GM18868 (cell line): ENCODE data around the gene RAD18.
A peak's percentile ranks its signal among the peaks of the same experiment; 100 is the strongest.

ENCODE experiments used
- ATAC-seq: cut with Tn5 transposase; IDR thresholded peaks from one replicate; pipeline ENCODE4 v1.9.1; 2021; ENCODE audit warnings: mild to moderate bottlenecking, moderate library complexity; ENCODE audit not compliant: unreplicated experiment

Gene RAD18

GRCh38 chr3:8986741-8987140, 23.5 kb upstream of the RAD18 start:
- ATAC-seq = no peak

GRCh38 chr3:8985876-8986275, 22.6 kb upstream of the RAD18 start:
- ATAC-seq = no peak

GRCh38 chr3:8985411-8985831, 22.1 kb upstream of the RAD18 start:
- ATAC-seq = no peak

- no peak for ATAC-seq
Observed at GRCh38 chr3:8984526-8984925, 21.3 kb upstream of the RAD18 start.

- no peak for ATAC-seq
Observed at GRCh38 chr3:8984081-8984480, 20.8 kb upstream of the RAD18 start.

- no peak for ATAC-seq
Observed at GRCh38 chr3:8983591-8983990, 20.3 kb upstream of the RAD18 start.

GRCh38 chr3:8983026-8983425, 19.8 kb upstream of the RAD18 start:
- ATAC-seq = no peak

GRCh38 chr3:8982509-8982908, 19.2 kb upstream of the RAD18 start:
- peak; percentile 54 for ATAC-seq

- ATAC-seq = no peak
Observed at GRCh38 chr3:8981700-8982099, 18.4 kb upstream of the RAD18 start.

GRCh38 chr3:8981296-8981695, 18.0 kb upstream of the RAD18 start:
- ATAC-seq = no peak

GRCh38 chr3:8980756-8981257, 17.5 kb upstream of the RAD18 start:
- ATAC-seq = no peak

- ATAC-seq = no peak
Observed at GRCh38 chr3:8979262-8979661, 16.0 kb upstream of the RAD18 start.

- ATAC-seq = no peak
Observed at GRCh38 chr3:8978551-8978950, 15.3 kb upstream of the RAD18 start.

- ATAC-seq = no peak
Observed at GRCh38 chr3:8976540-8977182, 13.4 kb upstream of the RAD18 start.

- ATAC-seq = no peak
Observed at GRCh38 chr3:8975081-8976020, 12.1 kb upstream of the RAD18 start.

GRCh38 chr3:8974458-8974857, 11.2 kb upstream of the RAD18 start:
- no peak for ATAC-seq

- no peak for ATAC-seq
Observed at GRCh38 chr3:8972639-8973038, 9.4 kb upstream of the RAD18 start.

GRCh38 chr3:8970971-8971589, 7.8 kb upstream of the RAD18 start:
- ATAC-seq = peak; percentile 58

- ATAC-seq = no peak
Observed at GRCh38 chr3:8969241-8969640, 6.0 kb upstream of the RAD18 start.

GRCh38 chr3:8968375-8968882, 5.2 kb upstream of the RAD18 start:
- ATAC-seq = no peak

GRCh38 chr3:8967553-8967952, 4.3 kb upstream of the RAD18 start:
- no peak for ATAC-seq
